NCI-H748 treated with DMSO at 0.1 percent for 48 hours (cell line): ENCODE measurements around the gene HCN2.

Experiments
- DNase-seq: peaks from one replicate; lab custom pipeline; 2025; lab: John Stamatoyannopoulos, UW

Gene HCN2

GRCh38 chr19:589693-590395 is at the start of gene HCN2:
TSS of gene HCN2 (plus strand) at chr19:589881. CDS start at chr19:589946, 65 bp downstream.
- no peak for DNase-seq

- no peak for DNase-seq
These were observed 48.6 kb upstream of the HCN2 start for GRCh38 chr19:540867-541637.

GRCh38 chr19:541699-542098 is 48.0 kb upstream of the HCN2 start:
- DNase-seq, result no peak

- DNase-seq, result no peak
These were observed 47.4 kb upstream of the HCN2 start for GRCh38 chr19:542173-542866.

GRCh38 chr19:543910-544608 is 45.6 kb upstream of the HCN2 start, which contains the start of gene GZMM:
TSS of gene GZMM (plus strand) at chr19:544053. CDS start at chr19:544072, 19 bp downstream.
- no peak for DNase-seq

- DNase-seq, result no peak
These were observed 42.6 kb upstream of the HCN2 start for GRCh38 chr19:547117-547516.

GRCh38 chr19:547836-548720 is 41.6 kb upstream of the HCN2 start:
- no peak for DNase-seq

- DNase-seq, result no peak
These were observed 40.5 kb upstream of the HCN2 start for GRCh38 chr19:548886-549830.

- no peak for DNase-seq
These were observed 34.9 kb upstream of the HCN2 start for GRCh38 chr19:554817-555216.

- DNase-seq, result no peak
These were observed 34.2 kb upstream of the HCN2 start for GRCh38 chr19:555474-555808.

- no peak for DNase-seq
These were observed 32.9 kb upstream of the HCN2 start for GRCh38 chr19:556611-557382.

- no peak for DNase-seq
These were observed 30.8 kb upstream of the HCN2 start for GRCh38 chr19:558770-559439.

- DNase-seq, result no peak
These were observed 29.6 kb upstream of the HCN2 start for GRCh38 chr19:560121-560520.

- DNase-seq, result no peak
These were observed 23.3 kb upstream of the HCN2 start for GRCh38 chr19:566403-566802.

GRCh38 chr19:566844-567243 is 22.8 kb upstream of the HCN2 start:
- DNase-seq, result no peak

- no peak for DNase-seq
These were observed 22.3 kb upstream of the HCN2 start for GRCh38 chr19:567296-567900.

GRCh38 chr19:570251-570686 is 19.4 kb upstream of the HCN2 start:
- no peak for DNase-seq

- peak; percentile 19 for DNase-seq
These were observed 18.6 kb upstream of the HCN2 start for GRCh38 chr19:570937-571565.
